ENCODE measurements around the gene ADRA2C. TPM values are rescaled to one million over a fixed set of nuclear protein-coding genes. Genes with fewer than 3 reads are reported as not detected.
A peak's percentile ranks its signal among the peaks of the same experiment; 100 is the strongest.

ADRA2C gene
- total RNA-seq, 2 experiments from 2014 or later, result not detected

DNA sequence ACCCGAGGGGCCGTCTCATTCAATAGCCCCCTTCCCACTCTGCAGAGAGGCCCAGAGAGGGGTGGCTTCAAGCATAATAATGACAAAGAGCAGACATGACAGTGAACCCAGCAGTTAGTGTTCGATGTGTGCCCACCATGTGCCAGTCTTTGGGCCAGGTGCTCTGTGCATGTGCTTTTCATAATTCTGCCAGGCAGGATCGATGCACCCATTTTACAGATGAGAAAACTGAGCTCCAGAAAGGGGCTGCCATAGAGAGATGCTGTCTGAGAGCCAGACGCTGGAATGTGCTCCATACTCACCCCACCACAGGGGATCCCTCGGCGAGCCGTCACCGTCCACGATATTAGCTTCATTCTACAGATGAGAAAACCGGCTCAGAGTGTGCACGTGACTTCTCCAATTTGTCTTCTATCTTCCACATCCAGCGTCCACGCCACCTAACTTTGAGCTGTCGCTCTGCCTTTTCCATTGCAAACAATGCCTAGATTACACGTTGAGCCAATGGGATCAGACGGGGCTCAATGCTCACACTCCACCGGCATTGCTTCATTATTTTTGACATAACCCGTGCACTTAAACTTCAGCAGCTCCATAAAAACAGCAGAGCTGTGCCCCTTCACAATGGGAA lies 8.2 kb downstream of the ADRA2C start:
- Mint-ChIP-seq H3K4me1 (no peaks in the 10 kb centered on the region), H3K4me3 (no peak overlapping the region), H3K36me3 (ENCODE audit: low read depth) (no peaks in the 10 kb centered on the region), H3K27ac (no peak overlapping the region), H3K9me3 (ENCODE audit: low read depth) (no peaks in the 10 kb centered on the region), H3K27me3 (peaks cover 2% of the 10 kb centered on the region)
- ATAC-seq (no peak), DNase-seq (no peak)
- CTCF ChIA-PET, result no interaction called here
- intact Hi-C loops (cut with DNase I, micrococcal nuclease), result no loop called here
- POLR2A ChIA-PET, result no interaction called here

DNA sequence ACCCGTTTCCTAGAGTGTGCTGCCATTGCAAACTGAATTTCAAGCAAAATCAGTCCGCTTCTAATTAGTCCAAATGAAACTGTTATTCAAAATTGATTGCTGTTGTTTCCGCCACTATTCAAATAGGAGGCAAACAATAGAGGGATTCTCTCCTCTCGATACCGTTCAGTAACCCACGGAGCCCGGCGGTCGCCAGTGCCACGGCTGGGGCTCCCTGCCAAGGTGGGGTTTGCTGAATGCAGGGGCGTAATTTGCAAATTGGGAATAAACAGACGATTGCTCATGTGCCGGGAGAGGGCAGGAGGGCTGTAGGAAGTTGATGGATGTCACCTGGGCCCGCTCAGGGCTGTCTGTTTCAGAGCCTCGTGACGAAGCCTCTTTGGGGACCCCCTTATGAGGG lies 8.8 kb downstream of the ADRA2C start:
- ATAC-seq (no peak), DNase-seq (no peak)
- intact Hi-C loops (cut with DNase I, micrococcal nuclease), result no loop called here
- H3K27me3 Mint-ChIP-seq, result peaks cover 2% of the 10 kb centered on the region
- no peak overlapping the region for H3K4me3 Mint-ChIP-seq
- H3K4me1 Mint-ChIP-seq, result no peaks in the 10 kb centered on the region
- no peak overlapping the region for H3K27ac Mint-ChIP-seq
- no peaks in the 10 kb centered on the region for H3K36me3 Mint-ChIP-seq (ENCODE audit: low read depth)
- ChIA-PET POLR2A (no interaction called here), CTCF (no interaction called here)
- no peaks in the 10 kb centered on the region for H3K9me3 Mint-ChIP-seq (ENCODE audit: low read depth)

DNA sequence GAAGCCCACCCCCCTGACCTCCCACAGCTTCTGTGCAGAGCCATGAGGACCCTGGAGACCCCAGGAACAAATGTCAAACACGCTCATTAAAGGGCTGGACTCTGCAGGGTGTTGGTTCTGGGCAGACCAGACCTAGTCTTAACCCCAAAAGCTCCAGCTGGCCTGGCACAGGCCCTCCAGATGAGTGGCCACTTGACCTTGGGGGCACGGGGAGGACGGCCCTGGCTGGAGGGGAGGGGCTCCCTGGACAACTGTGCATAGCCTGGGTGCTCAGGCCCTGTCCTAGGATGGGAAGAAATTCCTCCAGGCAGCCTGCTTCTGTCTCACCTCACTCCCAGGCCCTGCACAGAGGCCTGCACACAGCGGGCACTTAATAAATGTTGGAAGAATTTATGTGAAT lies 9.4 kb downstream of the ADRA2C start:
- H3K27ac Mint-ChIP-seq, result no peak overlapping the region
- POLR2A ChIA-PET, result no interaction called here

DNA sequence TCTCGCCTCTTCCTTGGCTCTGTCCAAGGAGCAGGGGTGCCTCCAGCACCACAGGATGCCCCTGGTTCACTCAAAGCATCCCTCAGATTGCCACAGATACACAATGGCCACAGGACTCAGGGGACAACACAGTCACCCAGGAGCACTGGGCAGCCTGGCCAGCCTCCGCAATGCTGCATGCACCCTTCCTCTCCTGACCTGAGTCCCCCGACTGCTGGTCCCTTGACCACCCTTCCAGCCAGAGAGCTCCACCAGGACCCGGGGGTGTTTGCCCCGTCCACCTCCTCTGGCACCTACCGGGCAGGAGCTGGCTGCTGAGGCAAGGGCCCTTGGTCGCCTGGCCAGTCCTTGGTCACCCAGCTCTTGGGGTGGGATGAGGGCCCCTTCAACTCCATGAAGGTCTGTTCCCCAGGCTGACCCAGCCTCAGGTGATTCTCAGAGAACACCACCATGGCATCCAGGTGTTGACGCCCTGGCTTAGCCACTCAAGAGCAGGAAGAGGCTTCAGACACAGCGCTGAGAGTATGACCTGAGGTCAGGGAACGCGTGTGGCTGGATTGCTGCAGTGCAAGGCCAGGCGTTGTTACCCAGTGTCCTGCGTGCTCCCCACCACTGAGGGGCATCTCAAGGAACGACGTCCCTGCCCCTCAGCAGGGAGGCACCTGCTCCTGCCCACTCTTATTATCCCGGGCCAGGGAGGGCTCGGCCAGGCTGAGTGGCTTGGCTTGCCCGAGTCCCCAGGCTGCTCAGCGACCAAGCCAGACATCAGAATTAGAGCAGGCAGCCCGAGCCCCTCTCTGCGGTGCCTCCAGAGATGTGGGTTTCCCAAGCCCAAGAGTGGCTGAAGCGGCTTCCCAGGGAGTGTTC lies 10.2 kb downstream of the ADRA2C start:
- DNase-seq (no peak), ATAC-seq (no peak)
- no peak overlapping the region for H3K4me3 Mint-ChIP-seq
- intact Hi-C loops (cut with DNase I, micrococcal nuclease), result no loop called here
- H3K9me3 Mint-ChIP-seq (ENCODE audit: low read depth), result no peaks in the 10 kb centered on the region
- no peaks in the 10 kb centered on the region for H3K36me3 Mint-ChIP-seq (ENCODE audit: low read depth)
- H3K4me1 Mint-ChIP-seq, result no peaks in the 10 kb centered on the region
- ChIA-PET POLR2A (no interaction called here), CTCF (interaction anchor here (0.8 kb wide), 1 partner anchor 1052 kb away, joined by 4 read pairs; no protein-coding TSS in a partner anchor)
- no peaks in the 10 kb centered on the region for H3K27me3 Mint-ChIP-seq
- no peak overlapping the region for H3K27ac Mint-ChIP-seq

More for the DNA sequence above, 9.4 kb downstream of the ADRA2C start:
- Mint-ChIP-seq H3K9me3 (ENCODE audit: low read depth) (no peaks in the 10 kb centered on the region), H3K4me1 (no peaks in the 10 kb centered on the region), H3K27me3 (no peaks in the 10 kb centered on the region), H3K4me3 (no peak overlapping the region), H3K36me3 (ENCODE audit: low read depth) (no peaks in the 10 kb centered on the region)
- CTCF ChIA-PET, result no interaction called here
- DNase-seq, result no peak
- intact Hi-C loops (cut with DNase I, micrococcal nuclease), result no loop called here
- ATAC-seq, result no peak

DNA sequence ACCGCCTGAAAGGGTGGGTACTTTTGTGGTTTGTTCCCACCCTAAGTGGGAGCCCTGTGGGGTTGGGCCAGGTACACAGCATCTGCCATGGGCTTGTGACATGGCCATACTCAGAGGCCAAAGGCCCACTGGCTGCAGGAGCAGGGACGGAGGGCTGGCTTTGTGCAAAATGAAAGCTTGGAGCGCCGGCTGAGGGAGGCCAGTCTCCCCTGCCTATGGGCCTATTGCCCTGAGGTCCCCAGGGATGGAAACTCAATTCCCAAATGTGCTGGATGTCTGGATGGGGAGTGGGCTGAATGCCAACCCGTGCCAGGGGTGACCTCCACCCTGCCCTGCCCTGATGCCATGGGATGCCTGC lies 10.8 kb downstream of the ADRA2C start:
- H3K4me3 Mint-ChIP-seq, result no peak overlapping the region
- no peaks in the 10 kb centered on the region for H3K36me3 Mint-ChIP-seq (ENCODE audit: low read depth)
- DNase-seq (no peak), ATAC-seq (no peak)
- ChIA-PET CTCF (no interaction called here), POLR2A (no interaction called here)
- H3K9me3 Mint-ChIP-seq (ENCODE audit: low read depth), result no peaks in the 10 kb centered on the region
- H3K27ac Mint-ChIP-seq, result no peak overlapping the region
- no peaks in the 10 kb centered on the region for H3K27me3 Mint-ChIP-seq
- intact Hi-C loops (cut with DNase I, micrococcal nuclease), result no loop called here
- no peaks in the 10 kb centered on the region for H3K4me1 Mint-ChIP-seq

DNA sequence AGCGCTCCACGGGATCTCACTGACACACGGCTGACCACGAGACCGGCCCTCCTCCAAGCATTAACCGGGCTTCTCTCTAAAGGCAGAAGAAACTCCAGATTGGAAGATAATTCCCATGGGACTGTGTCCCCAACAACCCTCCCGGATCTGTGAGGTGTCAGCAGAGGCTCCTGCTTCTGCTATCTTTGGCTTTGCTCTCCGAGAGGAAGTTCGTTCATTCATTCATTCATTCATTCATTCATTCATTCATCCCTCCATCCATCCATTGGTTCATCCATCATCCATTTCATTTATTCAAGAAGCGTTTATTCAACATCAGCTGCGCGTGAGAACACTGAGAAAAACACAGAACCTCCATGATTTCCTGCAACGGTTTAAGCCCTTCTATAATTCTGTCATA lies 11.5 kb downstream of the ADRA2C start:
- CTCF ChIA-PET, result no interaction called here

DNA sequence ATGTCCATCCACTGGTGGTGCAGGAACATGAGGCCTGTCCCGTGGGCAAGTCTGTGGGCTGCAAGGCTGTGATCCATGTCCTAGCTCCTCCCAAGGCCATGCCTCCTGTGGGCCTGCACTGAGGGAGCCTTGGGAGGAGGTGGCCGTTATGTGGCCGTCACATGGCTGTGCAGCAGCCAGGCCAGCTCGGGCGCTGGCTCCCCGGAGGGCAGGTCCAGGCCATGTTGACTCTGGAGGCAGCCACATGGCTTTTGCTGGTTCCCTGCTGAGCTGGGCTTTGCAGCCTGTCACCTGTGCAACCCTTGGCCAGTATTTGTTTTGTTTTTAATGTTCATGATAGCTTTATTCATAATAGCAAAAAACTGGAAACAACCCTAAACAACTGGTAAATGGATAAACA lies 13.3 kb downstream of the ADRA2C start:
- H3K4me3 Mint-ChIP-seq, result no peak overlapping the region
- no peaks in the 10 kb centered on the region for H3K4me1 Mint-ChIP-seq
- H3K27ac Mint-ChIP-seq, result no peak overlapping the region
- H3K27me3 Mint-ChIP-seq, result no peaks in the 10 kb centered on the region
- ATAC-seq, result no peak
- no peaks in the 10 kb centered on the region for H3K36me3 Mint-ChIP-seq (ENCODE audit: low read depth)
- intact Hi-C loops (cut with DNase I, micrococcal nuclease), result no loop called here
- ChIA-PET POLR2A (no interaction called here), CTCF (no interaction called here)
- H3K9me3 Mint-ChIP-seq (ENCODE audit: low read depth), result no peaks in the 10 kb centered on the region
- DNase-seq, result no peak

More for the DNA sequence above, 11.5 kb downstream of the ADRA2C start:
- Mint-ChIP-seq H3K36me3 (ENCODE audit: low read depth) (no peaks in the 10 kb centered on the region), H3K4me1 (no peaks in the 10 kb centered on the region), H3K9me3 (ENCODE audit: low read depth) (no peaks in the 10 kb centered on the region), H3K4me3 (no peak overlapping the region), H3K27me3 (no peaks in the 10 kb centered on the region), H3K27ac (no peak overlapping the region)
- DNase-seq (no peak), ATAC-seq (no peak)
- POLR2A ChIA-PET, result no interaction called here
- intact Hi-C loops (cut with DNase I, micrococcal nuclease), result no loop called here

DNA sequence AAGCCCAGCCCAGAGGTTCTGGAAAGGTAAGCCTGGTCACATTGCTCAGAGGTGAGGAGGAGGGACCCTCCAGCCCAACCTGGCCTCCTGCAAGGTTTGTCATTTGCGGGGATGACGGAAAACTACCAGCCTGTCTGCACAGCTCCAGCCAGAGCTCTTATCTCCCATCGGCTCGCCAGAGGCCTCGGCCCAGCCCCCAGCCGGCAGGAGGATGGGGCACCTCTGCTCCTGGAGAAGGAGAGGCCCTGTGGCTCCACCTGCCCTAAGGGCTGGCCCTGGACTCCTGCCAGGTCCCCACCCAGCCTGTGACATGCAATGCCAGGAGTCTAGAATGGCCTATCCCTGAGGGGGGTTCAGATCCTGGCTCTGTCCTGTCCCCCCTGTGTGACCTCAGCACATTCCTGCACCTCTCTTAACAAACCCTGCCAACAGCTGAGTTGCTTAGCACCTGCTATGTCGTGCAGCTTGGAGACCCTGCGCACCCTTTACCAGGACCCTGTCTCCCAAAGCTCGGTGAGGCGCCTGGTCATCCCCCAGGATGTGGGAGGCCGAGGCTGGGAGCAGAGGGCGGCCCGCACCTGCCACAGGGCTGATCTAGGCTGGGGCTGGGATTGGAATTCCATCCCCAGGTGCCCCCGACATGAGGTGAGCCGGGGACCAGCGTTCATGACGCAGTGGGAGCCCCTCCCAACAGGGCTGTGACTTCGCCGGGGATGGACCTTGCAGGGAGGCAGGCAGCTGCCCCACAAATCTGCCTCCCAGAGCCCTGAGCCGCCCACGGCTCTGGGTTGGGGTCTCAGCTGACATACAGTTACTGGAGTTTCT lies 14.4 kb downstream of the ADRA2C start:
- Mint-ChIP-seq H3K27me3 (no peaks in the 10 kb centered on the region), H3K9me3 (ENCODE audit: low read depth) (no peaks in the 10 kb centered on the region), H3K36me3 (ENCODE audit: low read depth) (no peaks in the 10 kb centered on the region), H3K4me1 (no peaks in the 10 kb centered on the region), H3K27ac (no peak overlapping the region), H3K4me3 (no peak overlapping the region)
- intact Hi-C loops (cut with DNase I, micrococcal nuclease), result loop anchor here in 1 of 2 experiments (1.0 kb wide), 1 partner anchor 174 kb away; no protein-coding TSS in a partner anchor
- peak; percentile 18 for ATAC-seq
- no peak for DNase-seq
- ChIA-PET CTCF (no interaction called here), POLR2A (no interaction called here)

DNA sequence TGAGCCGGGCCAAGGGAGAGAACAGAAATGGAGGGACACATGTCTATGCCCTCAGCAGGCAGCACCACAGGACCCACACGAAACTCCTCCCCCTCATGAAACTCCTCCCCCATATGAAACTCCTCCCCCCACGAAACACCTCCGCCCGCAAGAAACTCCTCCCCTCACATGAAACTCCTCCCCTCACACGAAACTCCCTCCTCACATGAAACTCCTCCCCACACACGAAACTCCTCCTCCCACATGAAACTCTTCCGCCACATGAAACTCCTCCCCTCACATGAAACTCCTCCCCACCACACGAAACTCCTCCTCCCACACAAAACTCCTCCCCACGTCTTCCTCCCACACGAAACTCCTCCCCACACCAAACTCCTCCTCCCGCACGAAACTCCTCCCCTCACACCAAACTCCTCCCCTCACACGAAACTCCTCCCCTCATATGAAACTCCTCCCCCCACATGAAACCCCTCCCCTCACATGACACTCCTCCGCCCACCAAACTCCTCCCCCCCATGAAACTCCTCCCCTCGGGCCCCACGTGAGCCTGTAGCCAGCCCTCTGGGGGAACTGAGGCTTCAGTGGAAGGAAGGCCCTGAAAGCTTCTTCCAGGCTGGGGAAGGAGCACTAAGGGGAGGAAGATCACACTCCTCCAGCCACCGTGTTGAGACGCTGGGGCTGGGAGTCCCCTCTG lies 15.2 kb downstream of the ADRA2C start:
- Mint-ChIP-seq H3K36me3 (ENCODE audit: low read depth) (no peaks in the 10 kb centered on the region), H3K27ac (no peak overlapping the region), H3K27me3 (peaks cover 2% of the 10 kb centered on the region), H3K9me3 (ENCODE audit: low read depth) (no peaks in the 10 kb centered on the region), H3K4me1 (no peaks in the 10 kb centered on the region), H3K4me3 (no peak overlapping the region)
- peak; percentile 47 for ATAC-seq
- peak; percentile 36 for DNase-seq
- intact Hi-C loops (cut with DNase I, micrococcal nuclease), result loop anchor here in 1 of 2 experiments (1.0 kb wide), 1 partner anchor 173 kb away; no protein-coding TSS in a partner anchor
- CTCF ChIA-PET, result no interaction called here
- POLR2A ChIA-PET, result no interaction called here

DNA sequence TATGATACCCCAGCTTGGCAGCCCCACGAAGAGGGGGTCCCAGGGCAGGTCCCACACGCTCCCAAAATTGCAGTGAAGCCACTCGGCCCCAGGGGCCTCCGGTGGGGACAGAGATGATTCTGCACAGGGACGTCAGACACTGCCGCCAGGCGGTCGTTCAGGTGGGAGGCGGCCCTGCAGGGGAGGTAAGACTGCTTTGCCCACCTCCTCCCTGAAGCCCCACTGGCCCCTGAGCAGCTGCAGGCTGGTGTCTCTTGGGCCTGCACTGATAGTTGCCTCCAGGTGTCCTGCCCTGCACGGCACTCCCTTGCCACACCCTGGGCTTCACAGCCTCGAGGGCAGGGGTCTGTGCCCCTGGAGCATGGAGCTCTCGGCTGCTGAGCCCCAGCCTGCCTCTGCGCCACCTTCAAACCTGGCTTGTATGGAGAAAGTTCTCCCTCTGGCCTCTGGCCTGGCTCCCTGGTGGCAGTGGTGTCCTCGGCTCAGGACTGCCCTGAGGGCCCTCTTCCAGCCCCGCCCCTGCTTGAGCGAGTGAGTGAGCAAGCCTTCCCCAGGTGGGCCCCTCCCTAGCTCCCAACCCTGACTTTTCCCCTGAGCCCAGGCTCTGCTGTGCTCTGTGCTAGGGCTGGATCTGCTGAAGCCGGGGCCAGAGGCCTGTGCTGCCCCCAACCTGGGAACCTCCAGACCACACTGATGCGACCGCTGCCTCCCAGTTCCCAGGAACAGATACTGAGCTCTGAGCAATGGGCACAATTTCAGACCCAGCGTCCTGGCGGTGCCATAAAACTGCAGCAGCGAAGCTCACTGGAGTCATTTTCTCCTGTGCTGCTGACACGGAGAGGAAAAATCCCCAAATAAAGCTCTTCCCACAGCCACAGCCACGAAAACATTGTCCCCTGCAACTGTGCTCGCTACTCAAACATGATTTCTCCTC lies 16.1 kb downstream of the ADRA2C start:
- Mint-ChIP-seq H3K4me3 (no peak overlapping the region), H3K36me3 (ENCODE audit: low read depth) (no peaks in the 10 kb centered on the region), H3K4me1 (no peaks in the 10 kb centered on the region), H3K9me3 (ENCODE audit: low read depth) (no peaks in the 10 kb centered on the region), H3K27ac (no peak overlapping the region), H3K27me3 (peaks cover 2% of the 10 kb centered on the region)
- ChIA-PET CTCF (no interaction called here), POLR2A (no interaction called here)
- intact Hi-C loops (cut with DNase I, micrococcal nuclease), result loop anchor here in 1 of 2 experiments (1.0 kb wide), 1 partner anchor 172 kb away; no protein-coding TSS in a partner anchor
- no peak for DNase-seq
- no peak for ATAC-seq
